Measurements from ENCODE around the gene NEDD4L.

GRCh38 chr18:58104096-58104495 lies 60.1 kb downstream of the NEDD4L start:
- TF ChIP-seq CTCF (conservative IDR thresholded peaks at IDR 0.05; ENCODE audit: low read length) (no peak), EZH2phosphoT487 (IDR thresholded peaks at IDR 0.05; ENCODE audit: borderline replicate concordance, low read depth, low read length) (no peak)

All from OCI-LY7 (cell line).